ENCODE data around the gene CEP170B. TPM values are rescaled to one million over a fixed set of nuclear protein-coding genes. Genes with fewer than 3 reads are reported as not detected.

The CEP170B gene
- total and polyA plus RNA-seq, 2 of the 13 experiments (the other 11 are each of a cell fraction or from before 2014, with no cell fraction given): 4.3 to 8.8 TPM

GRCh38 chr14:104899781-104900180 is 34.7 kb downstream of the CEP170B start:
- CTCF ChIA-PET (ENCODE audit: low intra/inter-chr PET ratio, low total read pairs): interaction anchor here (0.8 kb wide), 1 partner anchor 145 kb away, joined by 4 read pairs; no protein-coding TSS in a partner anchor
- no peak overlapping the region for H3K4me3 ChIP-seq (replicated peaks in 1 of 3; ENCODE audit: insufficient read depth in 1 of 3, low read depth in 2 of 3, low read length in 3 of 3)

More at GRCh38 chr14:104899781-104900180, 34.7 kb downstream of the CEP170B start:
- H2AFZ ChIP-seq (ENCODE audit: low read length): no peak overlapping the region
- FAIRE-seq (no peak), DNase-seq (ENCODE audit: low spot score) (no peak), ATAC-seq (no peak)
- 0% methylated on average over 2 of the region's 2 CpGs for WGBS (ENCODE audit: low lambda C conversion rate)
- in situ Hi-C loops (cut with HindIII; ENCODE audit: extremely low pct_ligation_motif_present, low pct_unique_long_range_greater_than_20kb): no loop called here
- H3K27ac ChIP-seq (ENCODE audit: extremely low read length, insufficient read depth, low read length): no peak overlapping the region
- no peaks in the 10 kb centered on the region for H3K79me2 ChIP-seq (ENCODE audit: insufficient read depth, low read length)
- intact Hi-C loops (cut with micrococcal nuclease; ENCODE audit: unreplicated experiment): no loop called here
- H3K4me2 ChIP-seq (ENCODE audit: low read depth, low read length): no peak overlapping the region
- H4K20me1 ChIP-seq (ENCODE audit: insufficient read depth, low read length): no peaks in the 10 kb centered on the region
- H3K9me3 ChIP-seq (ENCODE audit: low read length): no peaks in the 10 kb centered on the region
- H3K9ac ChIP-seq (ENCODE audit: insufficient read depth, low read depth, low read length): no peak overlapping the region
- peaks cover 9% of the 10 kb centered on the region; the same call in 1 of the 2 replicates for H3K4me1 ChIP-seq (ENCODE audit: insufficient read depth, low read length)
- POLR2A ChIA-PET: no interaction called here
- peaks cover 1 to 29% of the 10 kb centered on the region in 2 experiments; a peak in 4 of 5 replicates for H3K27me3 ChIP-seq (ENCODE audit: control insufficient read depth in 1 of 2, insufficient read depth in 2 of 2, low read length in 2 of 2)
- TF ChIP-seq ZNF350 (CRISPR knock-in tag; IDR thresholded peaks at IDR 0.05; ENCODE audit: borderline replicate concordance, low read depth) (no peak), ETS1 (CRISPR knock-in tag; IDR thresholded peaks at IDR 0.05) (no peak), ZNF574 (CRISPR knock-in tag; IDR thresholded peaks at IDR 0.05) (no peak), ZNF275 (CRISPR knock-in tag; IDR thresholded peaks at IDR 0.05; ENCODE audit: borderline replicate concordance) (no peak)
- no TSS peak for BruUV-seq (replicated peaks)
- no peaks in the 10 kb centered on the region for H3K36me3 ChIP-seq (replicated peaks in 1 of 2; ENCODE audit: control insufficient read depth in 1 of 2, insufficient read depth in 2 of 2, low read length in 2 of 2)
